Duodenal mucosa (tissue), 2 donors: ENCODE measurements around the gene USB1.

Experiments used
- H3K27ac ChIP-seq: one replicate; pipeline ENCODE4 v1.7.0; 2013; ENCODE audit warnings: low read depth, low read length
- H3K27me3 ChIP-seq, 2 donors: one replicate each; pipeline ENCODE4 v1.7.0; 2013; ENCODE audit warnings: low read length in 2 of 2, control low read depth in 1 of 2; ENCODE audit not compliant: insufficient read depth in 2 of 2, control insufficient read depth in 1 of 2
- H3K36me3 ChIP-seq, 2 donors: one replicate each; pipeline ENCODE4 v1.7.0; 2013; ENCODE audit warnings: low read length in 2 of 2, control low read depth in 1 of 2; ENCODE audit not compliant: insufficient read depth in 2 of 2, control insufficient read depth in 1 of 2
- H3K4me1 ChIP-seq, 2 donors: one replicate each; pipeline ENCODE4 v1.7.0; 2013; ENCODE audit warnings: low read length in 2 of 2, control low read depth in 1 of 2; ENCODE audit not compliant: insufficient read depth in 2 of 2, control insufficient read depth in 1 of 2
- H3K4me3 ChIP-seq, 2 donors: one replicate each; pipeline ENCODE4 v1.7.0; 2013; ENCODE audit warnings: low read length in 2 of 2, low read depth in 1 of 2
- H3K9ac ChIP-seq, 2 donors: one replicate each; pipeline ENCODE4 v1.7.0; 2013; ENCODE audit warnings: low read length in 2 of 2, low read depth in 1 of 2
- H3K9me3 ChIP-seq, 2 donors: one replicate each; pipeline ENCODE4 v1.7.0; 2013; ENCODE audit warnings: low read length in 2 of 2, control low read depth in 1 of 2; ENCODE audit not compliant: control insufficient read depth in 1 of 2

Gene USB1

GRCh38 chr16:57982385-57982784 lies 18.8 kb upstream of the USB1 start:
- Histone ChIP-seq H3K27ac (no peak overlapping the region), H3K4me3 (no peak overlapping the region), H3K4me1 (peaks cover 0 to 10% of the 10 kb centered on the region in 2 donors), H3K36me3 (no peaks in the 10 kb centered on the region), H3K9ac (no peak overlapping the region), H3K27me3 (peaks cover 8 to 17% of the 10 kb centered on the region in 2 donors), H3K9me3 (no peaks in the 10 kb centered on the region)

- no peaks in the 10 kb centered on the region for H3K36me3 ChIP-seq
- H3K27me3 ChIP-seq, result peaks cover 8 to 17% of the 10 kb centered on the region in 2 donors
- H3K9me3 ChIP-seq, result no peaks in the 10 kb centered on the region
- no peak overlapping the region for H3K9ac ChIP-seq
- peaks cover 0 to 10% of the 10 kb centered on the region in 2 donors for H3K4me1 ChIP-seq
- H3K27ac ChIP-seq, result no peak overlapping the region
- peak overlapping the region; percentile 57 to 67 for H3K4me3 ChIP-seq
These were observed 16.6 kb upstream of the USB1 start for GRCh38 chr16:57984443-57985203.

GRCh38 chr16:57985204-57986181 lies 15.7 kb upstream of the USB1 start:
- Histone ChIP-seq H3K4me1 (peaks cover 0 to 10% of the 10 kb centered on the region in 2 donors), H3K36me3 (no peaks in the 10 kb centered on the region), H3K4me3 (peak overlapping the region; percentile 22 to 67), H3K9me3 (no peaks in the 10 kb centered on the region), H3K27ac (no peak overlapping the region), H3K9ac (no peak overlapping the region), H3K27me3 (peaks cover 8 to 17% of the 10 kb centered on the region in 2 donors)

- Histone ChIP-seq H3K36me3 (no peaks in the 10 kb centered on the region), H3K4me3 (no peak overlapping the region), H3K9ac (no peak overlapping the region), H3K4me1 (peaks cover 0 to 10% of the 10 kb centered on the region in 2 donors), H3K27me3 (peaks cover 8 to 17% of the 10 kb centered on the region in 2 donors), H3K27ac (no peak overlapping the region), H3K9me3 (no peaks in the 10 kb centered on the region)
These were observed 15.0 kb upstream of the USB1 start for GRCh38 chr16:57986196-57986595.

- Histone ChIP-seq H3K27me3 (peaks cover 8 to 13% of the 10 kb centered on the region in 2 donors), H3K9me3 (no peaks in the 10 kb centered on the region)
These were observed 13.6 kb upstream of the USB1 start for GRCh38 chr16:57987441-57988177.

GRCh38 chr16:57988929-57989328 lies 12.3 kb upstream of the USB1 start:
- H3K4me1 ChIP-seq, result peaks cover 0 to 10% of the 10 kb centered on the region in 2 donors
- no peaks in the 10 kb centered on the region for H3K9me3 ChIP-seq
- H3K36me3 ChIP-seq, result no peaks in the 10 kb centered on the region
- H3K27ac ChIP-seq, result no peak overlapping the region
- H3K4me3 ChIP-seq, result no peak overlapping the region
- H3K9ac ChIP-seq, result no peak overlapping the region
- peaks cover 8 to 13% of the 10 kb centered on the region in 2 donors for H3K27me3 ChIP-seq

More at GRCh38 chr16:57987441-57988177, 13.6 kb upstream of the USB1 start:
- Histone ChIP-seq H3K9ac (no peak overlapping the region), H3K4me3 (no peak overlapping the region), H3K36me3 (no peaks in the 10 kb centered on the region), H3K27ac (no peak overlapping the region), H3K4me1 (peaks cover 0 to 10% of the 10 kb centered on the region in 2 donors)

- Histone ChIP-seq H3K4me3 (no peak overlapping the region), H3K9me3 (no peaks in the 10 kb centered on the region), H3K27ac (no peak overlapping the region), H3K36me3 (peaks cover under 1 to 13% of the 10 kb centered on the region in 2 donors), H3K27me3 (no peaks in the 10 kb centered on the region), H3K9ac (no peak overlapping the region), H3K4me1 (peaks cover 0 to 8% of the 10 kb centered on the region in 2 donors)
These were observed 9.6 kb upstream of the USB1 start for GRCh38 chr16:57991551-57992059.

- Histone ChIP-seq H3K9me3 (no peaks in the 10 kb centered on the region), H3K9ac (no peak overlapping the region), H3K4me3 (no peak overlapping the region), H3K4me1 (peaks cover 0 to 8% of the 10 kb centered on the region in 2 donors), H3K27ac (no peak overlapping the region), H3K27me3 (no peaks in the 10 kb centered on the region), H3K36me3 (peaks cover 5 to 17% of the 10 kb centered on the region in 2 donors)
These were observed 9.1 kb upstream of the USB1 start for GRCh38 chr16:57992084-57992483.

GRCh38 chr16:57993438-57993837 lies 7.8 kb upstream of the USB1 start:
- Histone ChIP-seq H3K9me3 (no peaks in the 10 kb centered on the region), H3K4me1 (peaks cover 0 to 11% of the 10 kb centered on the region in 2 donors), H3K9ac (no peak overlapping the region), H3K27me3 (no peaks in the 10 kb centered on the region), H3K4me3 (no peak overlapping the region), H3K27ac (no peak overlapping the region), H3K36me3 (peaks cover 8 to 27% of the 10 kb centered on the region in 2 donors)
